Ascending aorta (tissue), 2 donors: Measurements from ENCODE around the gene KAZN. TPM values are rescaled to one million over a fixed set of nuclear protein-coding genes. Genes with fewer than 3 reads are reported as not detected.

Experiments
- DNase-seq, 2 donors: peaks; one replicate each; pipeline ENCODE4 v3.0.0-alpha.2; 2019; ENCODE audit warnings: low spot score in 2 of 2
- H3K27ac ChIP-seq, 2 donors: fragments of 200-600 bp; sonication (generic); one replicate each; pipeline ENCODE4 v1.5.1; 2016 to 2017; ENCODE audit warnings: mild to moderate bottlenecking in 1 of 2
- H3K27me3 ChIP-seq: fragments of 200-600 bp; sonication (generic); one replicate; pipeline ENCODE4 v1.5.1; 2017
- H3K36me3 ChIP-seq, 2 donors: fragments of 200-600 bp; sonication (generic); one replicate each; pipeline ENCODE4 v1.5.1; 2016
- H3K4me1 ChIP-seq, 2 donors: fragments of 200-600 bp; sonication (generic); one replicate each; pipeline ENCODE4 v1.5.1; 2016 to 2017; ENCODE audit warnings: mild to moderate bottlenecking in 1 of 2
- H3K4me3 ChIP-seq, 2 donors: fragments of 200-600 bp; sonication (generic); one replicate each; pipeline ENCODE4 v1.5.1; 2016 to 2017; ENCODE audit warnings: mild to moderate bottlenecking in 1 of 2
- H3K9me3 ChIP-seq, 2 donors: fragments of 200-600 bp; sonication (generic); one replicate each; pipeline ENCODE4 v1.5.1; 2016
- CTCF ChIP-seq, 3 experiments: fragments of 200-600 bp in 2 of 3; fragments of 450-650 bp in 1 of 3; sonication (generic) in 2 of 3; IDR thresholded peaks; one replicate each; pipeline ENCODE4 v1.5.1; 2016 to 2019; ENCODE audit warnings: antibody characterized with exemption in 3 of 3, mild to moderate bottlenecking in 1 of 3, moderate library complexity in 1 of 3
- intact Hi-C: fragments of 100-400 bp; cut with DNase I; formaldehyde crosslinking; loops from one replicate; pipeline ENCODE4 v1.15.1; 2023
- total RNA-seq: library from RNA; depleted of rRNA; stranded (reverse); fragments of >200 nt; gene quantifications from one replicate; pipeline ENCODE4 v1.1.0, GENCODE V29; 2016

The KAZN gene
- total RNA-seq, 1 donor from 2014 or later: 58.5 TPM

DNA sequence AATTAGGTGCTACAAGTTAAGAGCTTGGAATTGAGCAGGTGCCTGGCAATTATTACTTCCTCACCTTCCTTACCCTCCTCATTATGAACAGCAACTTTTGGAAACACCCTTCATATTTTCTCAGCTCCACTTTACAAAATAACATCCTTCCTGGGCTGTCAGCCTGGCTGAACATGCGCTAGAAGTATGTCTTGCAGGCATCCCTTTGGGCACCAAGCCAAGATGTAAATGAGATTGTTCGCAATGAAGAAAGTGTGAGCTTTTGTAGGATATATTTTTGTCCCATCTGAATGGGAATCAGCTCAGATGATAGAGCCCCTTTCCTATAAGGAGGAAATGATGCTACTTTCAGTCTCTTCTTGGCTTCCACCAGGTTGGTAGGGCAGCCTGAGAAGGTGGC lies 245.9 kb downstream of the KAZN start:
- no peak for DNase-seq
- no peaks in the 10 kb centered on the region for H3K36me3 ChIP-seq
- intact Hi-C loops: no loop called here

GRCh38 chr1:14844923-14845617 lies 246.6 kb downstream of the KAZN start:
- no peaks in the 10 kb centered on the region for H3K27me3 ChIP-seq
- no peak for DNase-seq
- H3K9me3 ChIP-seq: peaks cover 4 to 11% of the 10 kb centered on the region in 2 donors
- intact Hi-C loops: no loop called here
- H3K27ac ChIP-seq: no peak overlapping the region
- no peak for TF ChIP-seq CTCF (IDR thresholded peaks at IDR 0.05)
- no peaks in the 10 kb centered on the region for H3K4me1 ChIP-seq
- H3K36me3 ChIP-seq: no peaks in the 10 kb centered on the region
- H3K4me3 ChIP-seq: no peak overlapping the region

More for the DNA sequence above, 245.9 kb downstream of the KAZN start:
- Histone ChIP-seq H3K9me3 (peaks cover 4 to 11% of the 10 kb centered on the region in 2 donors), H3K4me1 (no peaks in the 10 kb centered on the region), H3K27ac (no peak overlapping the region), H3K27me3 (no peaks in the 10 kb centered on the region), H3K4me3 (no peak overlapping the region)
- no peak for TF ChIP-seq CTCF (IDR thresholded peaks at IDR 0.05)

DNA sequence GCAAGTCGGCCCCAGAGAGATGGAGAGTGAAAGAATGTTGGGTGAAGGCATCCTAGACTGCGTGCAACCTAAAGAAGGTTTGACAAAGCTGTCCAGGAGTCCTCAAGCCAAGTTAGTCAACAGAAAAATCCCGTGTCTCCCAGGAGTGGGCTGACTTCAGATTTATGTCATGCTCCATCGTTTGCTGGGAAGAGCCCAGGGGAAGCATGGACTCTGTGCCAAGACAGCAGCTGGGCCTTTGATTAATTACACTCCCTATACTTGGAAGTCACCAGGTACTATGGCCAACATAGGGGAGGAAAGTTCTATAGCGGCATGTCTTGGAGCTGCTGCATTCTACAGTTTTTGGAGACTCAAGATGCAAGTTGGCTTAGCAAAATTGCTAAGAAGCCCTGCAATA lies 247.4 kb downstream of the KAZN start:
- H3K4me1 ChIP-seq: no peaks in the 10 kb centered on the region
- no peak overlapping the region for H3K27ac ChIP-seq
- DNase-seq: no peak
- H3K4me3 ChIP-seq: no peak overlapping the region
- intact Hi-C loops: no loop called here
- peaks cover 4 to 11% of the 10 kb centered on the region in 2 donors for H3K9me3 ChIP-seq
- no peak for TF ChIP-seq CTCF (IDR thresholded peaks at IDR 0.05)
- no peaks in the 10 kb centered on the region for H3K27me3 ChIP-seq
- no peaks in the 10 kb centered on the region for H3K36me3 ChIP-seq

GRCh38 chr1:14846688-14847087 lies 248.2 kb downstream of the KAZN start:
- Histone ChIP-seq H3K4me1 (no peaks in the 10 kb centered on the region), H3K27me3 (no peaks in the 10 kb centered on the region), H3K36me3 (no peaks in the 10 kb centered on the region), H3K4me3 (no peak overlapping the region), H3K9me3 (peaks cover 4 to 6% of the 10 kb centered on the region in 2 donors), H3K27ac (no peak overlapping the region)
- DNase-seq: no peak
- TF ChIP-seq CTCF (IDR thresholded peaks at IDR 0.05): no peak
- intact Hi-C loops: no loop called here

- H3K9me3 ChIP-seq: no peaks in the 10 kb centered on the region
- intact Hi-C loops: no loop called here
- no peak overlapping the region for H3K27ac ChIP-seq
- H3K27me3 ChIP-seq: no peaks in the 10 kb centered on the region
- no peak for TF ChIP-seq CTCF (IDR thresholded peaks at IDR 0.05)
- H3K36me3 ChIP-seq: no peaks in the 10 kb centered on the region
- no peaks in the 10 kb centered on the region for H3K4me1 ChIP-seq
- no peak overlapping the region for H3K4me3 ChIP-seq
- no peak for DNase-seq
Measured at GRCh38 chr1:14848203-14848602, 249.7 kb downstream of the KAZN start.

GRCh38 chr1:14848625-14849024 lies 250.1 kb downstream of the KAZN start:
- H3K36me3 ChIP-seq: no peaks in the 10 kb centered on the region
- no peak for DNase-seq
- TF ChIP-seq CTCF (IDR thresholded peaks at IDR 0.05): no peak
- H3K9me3 ChIP-seq: no peaks in the 10 kb centered on the region
- H3K27ac ChIP-seq: no peak overlapping the region
- no peak overlapping the region for H3K4me3 ChIP-seq
- no peaks in the 10 kb centered on the region for H3K4me1 ChIP-seq
- intact Hi-C loops: no loop called here
- no peaks in the 10 kb centered on the region for H3K27me3 ChIP-seq
